HFFc6 (cell line): ENCODE results near the gene N4BP3. TPM values are rescaled to one million over a fixed set of nuclear protein-coding genes. Genes with fewer than 3 reads are reported as not detected.

ENCODE experiments used
- DNase-seq: peaks from one replicate; pipeline ENCODE4 v3.0.0-alpha.2; 2018
- H3K27ac Mint-ChIP-seq: 2 replicates; pipeline ENCODE4 v1.8.0; 2020; ENCODE audit warnings: mild to moderate bottlenecking, mixed read lengths
- H3K27me3 Mint-ChIP-seq: 2 replicates; pipeline ENCODE4 v1.8.0; 2021; ENCODE audit warnings: mild to moderate bottlenecking, moderate library complexity, mixed read lengths; ENCODE audit not compliant: insufficient read depth
- H3K36me3 Mint-ChIP-seq: 2 replicates; pipeline ENCODE4 v1.8.0; 2021; ENCODE audit warnings: low read depth, mixed read lengths
- H3K4me1 Mint-ChIP-seq: 2 replicates; pipeline ENCODE4 v1.8.0; 2020; ENCODE audit warnings: low read depth, mixed read lengths
- H3K4me3 Mint-ChIP-seq: 2 replicates; pipeline ENCODE4 v1.8.0; 2020; ENCODE audit warnings: mild to moderate bottlenecking, moderate library complexity, mixed read lengths
- H3K9me3 Mint-ChIP-seq: 2 replicates; pipeline ENCODE4 v1.8.0; 2020; ENCODE audit warnings: mild to moderate bottlenecking, mixed read lengths
- total RNA-seq, 6 experiments: library from RNA; stranded (reverse); fragmentation: NEBNext Ultra II Directional; extraction: Animal tissue kit (Norgen Biotek cat#: 25700); gene quantifications; 2 replicates in 1 of 6; 3 replicates in 5 of 6; pipeline ENCODE4 v1.2.3, GENCODE V29; 2021
- TF ChIP-seq, protein P1 (sequence below): fragments of 200-600 bp; sonication (generic); IDR thresholded peaks from 2 replicates; pipeline ENCODE4 v1.5.0; 2021; ENCODE audit warnings: antibody characterized with exemption, mild to moderate bottlenecking

N4BP3 gene
- total RNA-seq, 6 experiments from 2014 or later, result 0.03 to 0.05 (median 0.05) TPM; not detected in 3

DNA sequence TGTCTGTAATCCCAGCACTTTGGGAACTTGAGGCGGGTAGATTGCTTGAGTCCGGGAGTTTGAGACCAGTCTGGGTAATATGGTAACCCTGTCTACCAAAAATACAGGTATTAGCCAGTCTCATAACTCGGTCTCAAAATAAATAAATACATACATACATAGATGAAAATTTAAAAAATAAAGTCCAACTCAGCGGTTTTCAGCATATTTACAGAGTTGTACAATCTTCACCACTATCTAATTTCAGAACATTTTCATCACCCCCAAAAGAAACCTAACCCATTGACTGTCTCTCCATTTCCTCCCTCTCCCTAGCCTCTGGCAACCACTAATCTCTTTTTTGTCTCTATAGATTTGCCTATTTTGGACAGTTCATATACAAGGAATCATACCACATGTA, 28.2 kb downstream of the N4BP3 start:
- H3K4me1 Mint-ChIP-seq, result peaks cover 7% of the 10 kb centered on the region
- TF ChIP-seq, protein P1, sequence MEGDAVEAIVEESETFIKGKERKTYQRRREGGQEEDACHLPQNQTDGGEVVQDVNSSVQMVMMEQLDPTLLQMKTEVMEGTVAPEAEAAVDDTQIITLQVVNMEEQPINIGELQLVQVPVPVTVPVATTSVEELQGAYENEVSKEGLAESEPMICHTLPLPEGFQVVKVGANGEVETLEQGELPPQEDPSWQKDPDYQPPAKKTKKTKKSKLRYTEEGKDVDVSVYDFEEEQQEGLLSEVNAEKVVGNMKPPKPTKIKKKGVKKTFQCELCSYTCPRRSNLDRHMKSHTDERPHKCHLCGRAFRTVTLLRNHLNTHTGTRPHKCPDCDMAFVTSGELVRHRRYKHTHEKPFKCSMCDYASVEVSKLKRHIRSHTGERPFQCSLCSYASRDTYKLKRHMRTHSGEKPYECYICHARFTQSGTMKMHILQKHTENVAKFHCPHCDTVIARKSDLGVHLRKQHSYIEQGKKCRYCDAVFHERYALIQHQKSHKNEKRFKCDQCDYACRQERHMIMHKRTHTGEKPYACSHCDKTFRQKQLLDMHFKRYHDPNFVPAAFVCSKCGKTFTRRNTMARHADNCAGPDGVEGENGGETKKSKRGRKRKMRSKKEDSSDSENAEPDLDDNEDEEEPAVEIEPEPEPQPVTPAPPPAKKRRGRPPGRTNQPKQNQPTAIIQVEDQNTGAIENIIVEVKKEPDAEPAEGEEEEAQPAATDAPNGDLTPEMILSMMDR, result no peak
- H3K27ac Mint-ChIP-seq, result no peak overlapping the region
- H3K27me3 Mint-ChIP-seq, result no peaks in the 10 kb centered on the region; the same call in 1 of the 2 replicates
- H3K9me3 Mint-ChIP-seq, result no peaks in the 10 kb centered on the region
- no peak for DNase-seq
- no peak overlapping the region for H3K4me3 Mint-ChIP-seq
- H3K36me3 Mint-ChIP-seq, result peaks cover 15% of the 10 kb centered on the region; the same call in 1 of the 2 replicates

DNA sequence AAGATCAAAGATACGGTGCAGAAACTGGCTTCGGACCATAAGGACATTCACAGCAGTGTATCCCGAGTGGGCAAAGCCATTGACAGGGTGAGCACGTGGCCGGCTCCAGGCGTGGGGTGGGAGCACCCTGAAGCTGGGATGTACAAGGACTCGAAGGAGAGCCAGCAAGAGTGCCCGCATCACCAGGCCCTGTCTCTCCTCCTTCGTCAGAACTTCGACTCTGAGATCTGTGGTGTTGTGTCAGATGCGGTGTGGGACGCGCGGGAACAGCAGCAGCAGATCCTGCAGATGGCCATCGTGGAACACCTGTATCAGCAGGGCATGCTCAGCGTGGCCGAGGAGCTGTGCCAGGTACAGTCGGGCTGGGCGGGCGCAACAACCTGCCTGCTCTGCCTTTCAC, 29.3 kb downstream of the N4BP3 start:
- peaks cover 11% of the 10 kb centered on the region for H3K4me1 Mint-ChIP-seq
- H3K27ac Mint-ChIP-seq, result no peak overlapping the region
- peaks cover 15% of the 10 kb centered on the region; the same call in 1 of the 2 replicates for H3K36me3 Mint-ChIP-seq
- no peak for DNase-seq
- no peak overlapping the region for H3K4me3 Mint-ChIP-seq
- H3K27me3 Mint-ChIP-seq, result no peaks in the 10 kb centered on the region; the same call in 1 of the 2 replicates
- TF ChIP-seq, protein P1, result no peak
- H3K9me3 Mint-ChIP-seq, result no peaks in the 10 kb centered on the region

DNA sequence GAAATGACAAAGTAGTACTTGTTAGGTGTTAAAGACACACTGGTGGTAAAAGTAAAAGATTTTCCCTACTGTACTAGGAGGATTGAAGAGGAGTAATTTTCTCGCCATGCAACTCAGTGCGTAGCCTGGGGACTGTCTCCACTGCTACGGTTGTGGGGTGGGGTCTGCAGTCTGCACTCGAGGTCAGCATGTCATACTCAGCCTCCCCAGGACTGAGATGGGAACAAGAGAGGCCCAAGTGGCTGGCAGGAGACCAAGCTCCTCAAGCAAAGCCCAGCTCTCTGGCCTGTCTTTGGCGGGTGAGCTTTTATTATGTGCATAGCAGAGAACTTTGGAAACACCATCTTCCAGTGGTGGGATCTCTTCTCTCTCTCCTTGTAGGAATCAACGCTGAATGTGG, 29.9 kb downstream of the N4BP3 start:
- peaks cover 11% of the 10 kb centered on the region for H3K4me1 Mint-ChIP-seq
- DNase-seq, result no peak
- no peak overlapping the region for H3K4me3 Mint-ChIP-seq
- H3K27ac Mint-ChIP-seq, result no peak overlapping the region
- H3K27me3 Mint-ChIP-seq, result no peaks in the 10 kb centered on the region; the same call in 1 of the 2 replicates
- peaks cover 21% of the 10 kb centered on the region; the same call in 1 of the 2 replicates for H3K36me3 Mint-ChIP-seq
- H3K9me3 Mint-ChIP-seq, result no peaks in the 10 kb centered on the region
- TF ChIP-seq, protein P1, result no peak

DNA sequence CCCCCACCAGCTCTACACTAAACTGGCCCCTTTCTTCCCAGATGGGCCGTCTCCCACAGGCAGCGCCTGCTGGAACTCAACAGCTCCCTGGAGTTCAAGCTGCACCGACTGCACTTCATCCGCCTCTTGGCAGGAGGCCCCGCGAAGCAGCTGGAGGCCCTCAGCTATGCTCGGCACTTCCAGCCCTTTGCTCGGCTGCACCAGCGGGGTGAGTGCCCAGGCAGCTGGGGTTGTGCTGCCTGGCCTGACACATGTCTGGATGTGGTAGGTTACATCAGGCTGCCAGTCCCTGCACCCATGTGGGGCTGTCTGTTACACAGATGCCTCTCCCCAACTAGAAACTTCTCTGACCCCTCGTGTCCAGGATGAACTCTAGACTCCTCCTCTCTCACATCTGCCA, 30.6 kb downstream of the N4BP3 start:
- H3K36me3 Mint-ChIP-seq, result peaks cover 27% of the 10 kb centered on the region; the same call in 1 of the 2 replicates

DNA sequence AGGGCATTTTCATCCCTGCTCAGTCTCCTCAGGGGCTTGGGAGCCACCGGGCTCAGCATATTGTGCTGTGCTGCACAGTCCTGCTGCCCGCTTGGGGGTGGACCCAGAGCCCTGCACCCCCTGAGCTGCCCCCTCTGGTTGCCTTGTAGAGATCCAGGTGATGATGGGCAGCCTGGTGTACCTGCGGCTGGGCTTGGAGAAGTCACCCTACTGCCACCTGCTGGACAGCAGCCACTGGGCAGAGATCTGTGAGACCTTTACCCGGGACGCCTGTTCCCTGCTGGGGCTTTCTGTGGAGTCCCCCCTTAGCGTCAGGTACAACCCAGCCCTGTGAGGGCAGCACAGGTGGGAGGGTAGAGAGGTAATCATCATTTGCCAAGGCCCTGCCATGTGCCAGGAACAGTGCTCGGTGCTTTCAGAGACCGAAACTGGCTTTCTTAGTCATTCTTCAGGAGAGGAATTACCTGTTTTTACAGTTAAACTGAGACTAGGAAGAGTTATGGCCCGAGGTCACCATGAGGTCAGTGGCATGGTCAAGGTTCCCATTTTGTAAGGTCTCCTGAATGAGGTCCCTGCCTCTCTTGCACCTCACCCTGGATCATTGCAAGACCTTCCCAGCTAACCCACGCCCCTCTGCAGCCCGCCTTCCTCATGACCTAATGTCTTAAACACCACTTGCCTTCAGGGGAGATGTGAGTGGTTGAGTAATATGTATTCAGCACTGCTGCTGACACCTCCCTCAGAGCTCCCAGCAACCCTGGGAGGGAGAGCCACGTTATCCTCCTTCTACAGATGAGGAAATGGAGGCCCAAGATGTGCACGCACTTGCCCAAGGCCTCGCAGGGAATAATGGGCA, 32.9 kb downstream of the N4BP3 start:
- Mint-ChIP-seq H3K27ac (no peak overlapping the region; the same call in 1 of the 2 replicates), H3K36me3 (peaks cover 34% of the 10 kb centered on the region; the same call in 1 of the 2 replicates), H3K27me3 (no peaks in the 10 kb centered on the region; the same call in 1 of the 2 replicates), H3K4me3 (no peak overlapping the region), H3K4me1 (peaks cover 16% of the 10 kb centered on the region), H3K9me3 (no peaks in the 10 kb centered on the region)
- DNase-seq, result peak; percentile 45
- TF ChIP-seq, protein P1, result peak; percentile 85

More for the DNA sequence above, 30.6 kb downstream of the N4BP3 start:
- Mint-ChIP-seq H3K27me3 (no peaks in the 10 kb centered on the region; the same call in 1 of the 2 replicates), H3K27ac (no peak overlapping the region; the same call in 1 of the 2 replicates), H3K4me1 (peaks cover 11% of the 10 kb centered on the region), H3K4me3 (no peak overlapping the region), H3K9me3 (no peaks in the 10 kb centered on the region)
- DNase-seq, result no peak
- TF ChIP-seq, protein P1, result no peak
